HEK293 (cell line): ENCODE measurements around the gene GNG7.
"Not testable (repeated sequence)": the region's sequence is repeated elsewhere in the genome, so short reads cannot be mapped to it uniquely, and the experiment has no call there.

Experiments used
- CTCF ChIA-PET: fragments of 350-600 bp; formaldehyde crosslinking; extraction: SDS; loops from one replicate; lab custom pipeline; 2021; ENCODE audit warnings: antibody characterized with exemption; lab: Yijun Ruan, JAX
- POLR2A ChIA-PET: fragments of 300-600 bp; formaldehyde crosslinking; extraction: SDS; loops from one replicate; lab custom pipeline; 2020; ENCODE audit warnings: antibody characterized with exemption, inconsistent platforms; lab: Yijun Ruan, JAX
- H3K27ac ChIP-seq: fragments of 200-500 bp; sonication (Bioruptor generic); 2 replicates; pipeline ENCODE4 v1.5.1; 2014; ENCODE audit warnings: low read depth, low read length, control low read depth, inconsistent platforms; ENCODE audit errors: extremely low read depth
- H3K36me3 ChIP-seq, 2 experiments: fragments of 200-500 bp in 1 of 2; sonication (Bioruptor generic) in 1 of 2; 1 replicate in 1 of 2; 2 replicates in 1 of 2; pipeline ENCODE4 v1.5.1; 2014 to 2017; ENCODE audit warnings: inconsistent platforms in 2 of 2, low read length in 2 of 2; ENCODE audit not compliant: control insufficient read depth in 2 of 2, insufficient read depth in 1 of 2
- H3K4me1 ChIP-seq: fragments of 200-500 bp; sonication (Bioruptor generic); 2 replicates; pipeline ENCODE4 v1.5.1; 2014; ENCODE audit warnings: mild to moderate bottlenecking, low read length, inconsistent platforms; ENCODE audit not compliant: control insufficient read depth, insufficient read depth
- H3K4me3 ChIP-seq: 2 replicates; pipeline ENCODE4 v1.5.1; 2011; ENCODE audit warnings: low read depth, mild to moderate bottlenecking, control low read depth, low read length, moderate library complexity
- H3K9me3 ChIP-seq: fragments of 200-500 bp; sonication (Bioruptor generic); 2 replicates; pipeline ENCODE4 v1.5.1; 2014; ENCODE audit warnings: low read depth, low read length, inconsistent platforms; ENCODE audit not compliant: control insufficient read depth, insufficient read depth
- FEZF1 ChIP-seq: fragments of 450-650 bp; formaldehyde crosslinking; IDR thresholded peaks from 2 replicates; pipeline ENCODE4 v1.5.1; 2016; ENCODE audit warnings: missing biosample characterization, missing genetic modification characterization
- GFI1B ChIP-seq: fragments of 450-650 bp; formaldehyde crosslinking; IDR thresholded peaks from 2 replicates; pipeline ENCODE4 v1.5.1; 2016; ENCODE audit warnings: missing biosample characterization, missing genetic modification characterization
- HIC1 ChIP-seq: fragments of 450-650 bp; formaldehyde crosslinking; IDR thresholded peaks from 2 replicates; pipeline ENCODE4 v1.5.1; 2016; ENCODE audit warnings: missing biosample characterization, missing genetic modification characterization
- MZF1 ChIP-seq: fragments of 450-650 bp; formaldehyde crosslinking; IDR thresholded peaks from 2 replicates; pipeline ENCODE4 v1.5.1; 2017; ENCODE audit warnings: missing biosample characterization, missing genetic modification characterization, borderline replicate concordance
- OSR2 ChIP-seq: fragments of 450-650 bp; formaldehyde crosslinking; IDR thresholded peaks from 2 replicates; pipeline ENCODE4 v1.5.1; 2016; ENCODE audit warnings: missing biosample characterization, missing genetic modification characterization
- ZBTB1 ChIP-seq: fragments of 450-650 bp; formaldehyde crosslinking; IDR thresholded peaks from 2 replicates; pipeline ENCODE4 v1.5.1; 2016; ENCODE audit warnings: missing biosample characterization, missing genetic modification characterization
- ZBTB10 ChIP-seq: fragments of 450-650 bp; formaldehyde crosslinking; IDR thresholded peaks from 2 replicates; pipeline ENCODE4 v1.5.1; 2016; ENCODE audit warnings: missing biosample characterization, missing genetic modification characterization
- ZBTB20 ChIP-seq: fragments of 450-650 bp; formaldehyde crosslinking; IDR thresholded peaks from 2 replicates; pipeline ENCODE4 v1.5.1; 2016; ENCODE audit warnings: missing biosample characterization, missing genetic modification characterization
- ZBTB21 ChIP-seq: fragments of 450-650 bp; formaldehyde crosslinking; IDR thresholded peaks from 2 replicates; pipeline ENCODE4 v1.5.1; 2017; ENCODE audit warnings: missing biosample characterization, missing genetic modification characterization
- ZFP3 ChIP-seq: fragments of 450-650 bp; formaldehyde crosslinking; IDR thresholded peaks from 2 replicates; pipeline ENCODE4 v1.5.1; 2016; ENCODE audit warnings: low read depth, missing biosample characterization, missing genetic modification characterization
- ZNF155 ChIP-seq: fragments of 450-650 bp; formaldehyde crosslinking; IDR thresholded peaks from 2 replicates; pipeline ENCODE4 v1.5.1; 2016; ENCODE audit warnings: missing biosample characterization, missing genetic modification characterization
- ZNF16 ChIP-seq: fragments of 450-650 bp; formaldehyde crosslinking; IDR thresholded peaks from 2 replicates; pipeline ENCODE4 v1.5.1; 2016; ENCODE audit warnings: low read depth, missing biosample characterization, missing genetic modification characterization
- ZNF169 ChIP-seq: fragments of 450-650 bp; formaldehyde crosslinking; IDR thresholded peaks from 2 replicates; pipeline ENCODE4 v1.5.1; 2016; ENCODE audit warnings: missing biosample characterization, missing genetic modification characterization
- ZNF175 ChIP-seq: fragments of 450-650 bp; formaldehyde crosslinking; IDR thresholded peaks from 2 replicates; pipeline ENCODE4 v1.5.1; 2016; ENCODE audit warnings: missing biosample characterization, missing genetic modification characterization
- ZNF214 ChIP-seq: fragments of 450-650 bp; formaldehyde crosslinking; IDR thresholded peaks from 2 replicates; pipeline ENCODE4 v1.5.1; 2017; ENCODE audit warnings: missing biosample characterization, mild to moderate bottlenecking, missing genetic modification characterization, borderline replicate concordance
- ZNF266 ChIP-seq: fragments of 450-650 bp; formaldehyde crosslinking; IDR thresholded peaks from 2 replicates; pipeline ENCODE4 v1.5.1; 2016; ENCODE audit warnings: missing biosample characterization, missing genetic modification characterization, low read depth
- ZNF350 ChIP-seq: fragments of 450-650 bp; formaldehyde crosslinking; IDR thresholded peaks from 2 replicates; pipeline ENCODE4 v1.5.0; 2017; ENCODE audit warnings: missing biosample characterization, mild to moderate bottlenecking, missing genetic modification characterization
- ZNF449 ChIP-seq: fragments of 450-650 bp; formaldehyde crosslinking; IDR thresholded peaks from 2 replicates; pipeline ENCODE4 v1.5.1; 2017; ENCODE audit warnings: missing biosample characterization, mild to moderate bottlenecking, missing genetic modification characterization, moderate library complexity
- ZNF514 ChIP-seq: fragments of 450-650 bp; formaldehyde crosslinking; IDR thresholded peaks from 2 replicates; pipeline ENCODE4 v1.5.1; 2016; ENCODE audit warnings: missing biosample characterization, missing genetic modification characterization
- ZNF664 ChIP-seq: fragments of 450-650 bp; formaldehyde crosslinking; IDR thresholded peaks from 2 replicates; pipeline ENCODE4 v1.5.1; 2016; ENCODE audit warnings: missing biosample characterization, missing genetic modification characterization
- ZNF837 ChIP-seq: fragments of 450-650 bp; formaldehyde crosslinking; IDR thresholded peaks from 2 replicates; pipeline ENCODE4 v1.5.1; 2016; ENCODE audit warnings: missing biosample characterization, missing genetic modification characterization
- ZSCAN16 ChIP-seq: fragments of 450-650 bp; formaldehyde crosslinking; IDR thresholded peaks from 2 replicates; pipeline ENCODE4 v1.5.1; 2016; ENCODE audit warnings: missing biosample characterization, missing genetic modification characterization

Gene GNG7

GRCh38 chr19:2547721-2548120 lies 154.8 kb downstream of the GNG7 start (continued):
- TF ChIP-seq ZBTB10 (tag by site-specific recombination) = no peak
- TF ChIP-seq ZNF350 = no peak
- TF ChIP-seq ZNF266 (tag by site-specific recombination) = no peak
- no peak for TF ChIP-seq ZNF155 (tag by site-specific recombination)
- TF ChIP-seq ZNF514 (tag by site-specific recombination) = no peak
- TF ChIP-seq ZNF169 (tag by site-specific recombination) = no peak
- no peak for TF ChIP-seq ZNF449
- no peak for TF ChIP-seq OSR2
- no peak for TF ChIP-seq ZBTB21 (tag by site-specific recombination)
- TF ChIP-seq ZNF214 (tag by site-specific recombination) = no peak
- no peak for TF ChIP-seq GFI1B (tag by site-specific recombination)
- no peak for TF ChIP-seq ZNF175
- TF ChIP-seq FEZF1 (tag by site-specific recombination) = no peak

- no peak overlapping the region for H3K4me3 ChIP-seq
- H3K4me1 ChIP-seq = peaks cover 7% of the 10 kb centered on the region; the same call in 1 of the 2 replicates
- no peaks in the 10 kb centered on the region for H3K9me3 ChIP-seq
- TF ChIP-seq ZBTB20 (tag by site-specific recombination) = no peak
- TF ChIP-seq ZFP3 (tag by site-specific recombination) = peak; percentile 99
- ChIA-PET POLR2A (interaction anchor here (11.0 kb wide), 1 partner anchor 69 kb away, joined by 374 read pairs; the partner anchor contains the start of gene GADD45B), CTCF (interaction anchor here (0.7 kb wide), 1 partner anchor 148 kb away, joined by 12 read pairs; no protein-coding TSS in a partner anchor)
- H3K27ac ChIP-seq = no peak overlapping the region
- H3K36me3 ChIP-seq = no peaks in the 10 kb centered on the region
These were observed 155.3 kb downstream of the GNG7 start for GRCh38 chr19:2547033-2547680.

GRCh38 chr19:2546128-2547032 lies 156.1 kb downstream of the GNG7 start:
- POLR2A ChIA-PET = interaction anchor here (11.0 kb wide), 1 partner anchor 68 kb away, joined by 374 read pairs; the partner anchor contains the start of gene GADD45B
- TF ChIP-seq ZNF837 (tag by site-specific recombination) (no peak), ZNF16 (tag by site-specific recombination) (no peak), ZNF664 (no peak), MZF1 (tag by site-specific recombination) (no peak), HIC1 (tag by site-specific recombination) (no peak), ZBTB1 (tag by site-specific recombination) (no peak), ZSCAN16 (tag by site-specific recombination) (no peak)
- TF ChIP-seq, all 188 proteins: peak for 0
- CTCF ChIA-PET = interaction anchor here (0.7 kb wide), 1 partner anchor 147 kb away, joined by 12 read pairs; no protein-coding TSS in a partner anchor
- H3K36me3 ChIP-seq = no peaks in the 10 kb centered on the region
- H3K4me1 ChIP-seq = peaks cover 7% of the 10 kb centered on the region; the same call in 1 of the 2 replicates
- H3K27ac ChIP-seq = no peak overlapping the region
- no peaks in the 10 kb centered on the region for H3K9me3 ChIP-seq
- no peak overlapping the region for H3K4me3 ChIP-seq

GRCh38 chr19:2545416-2546127 lies 156.9 kb downstream of the GNG7 start:
- not testable (repeated sequence) for H3K9me3 ChIP-seq, H3K27ac ChIP-seq, H3K4me1 ChIP-seq, H3K4me3 ChIP-seq, H3K36me3 ChIP-seq
- CTCF ChIA-PET = interaction anchor here (0.6 kb wide), 2 partner anchors 39 to 89 kb away, joined by 3 to 5 read pairs; no protein-coding TSS in a partner anchor
- POLR2A ChIA-PET = interaction anchor here (5.2 to 11.0 kb wide), 2 partner anchors 16 to 67 kb away, joined by 26 to 374 read pairs; partner anchors contain the start of gene GADD45B
